ENCODE results near the gene CDYL.

CDYL gene

GRCh38 chr6:4797587-4797986 lies 21.4 kb downstream of the CDYL start:
- Histone ChIP-seq H3K4me2 (ENCODE audit: low read length) (no peak overlapping the region), H3K9me3 (ENCODE audit: insufficient read depth, low read length) (no peaks in the 10 kb centered on the region), H3K27ac (ENCODE audit: low read length) (no peak overlapping the region), H2AFZ (ENCODE audit: low read depth, low read length) (no peak overlapping the region), H4K20me1 (ENCODE audit: insufficient read depth, low read length) (peaks cover 63% of the 10 kb centered on the region), H3K36me3 (replicated peaks; ENCODE audit: low read depth, low read length) (no peaks in the 10 kb centered on the region), H3K79me2 (ENCODE audit: low read length) (peaks cover 97% of the 10 kb centered on the region), H3K9ac (ENCODE audit: low read length) (no peak overlapping the region), H3K4me1 (ENCODE audit: low read length) (peaks cover 24% of the 10 kb centered on the region), H3K4me3 (ENCODE audit: low read length) (no peak overlapping the region), H3K27me3 (ENCODE audit: low read depth, low read length) (no peaks in the 10 kb centered on the region)
- TF ChIP-seq EZH2phosphoT487 (IDR thresholded peaks at IDR 0.05; ENCODE audit: low read depth) (no peak), CTCF (IDR thresholded peaks at IDR 0.05; ENCODE audit: low read depth, low read length) (no peak)

GRCh38 chr6:4799912-4800311 lies 23.7 kb downstream of the CDYL start:
- Histone ChIP-seq H3K4me1 (ENCODE audit: low read length) (peaks cover 37% of the 10 kb centered on the region), H2AFZ (ENCODE audit: low read depth, low read length) (no peak overlapping the region), H3K27ac (ENCODE audit: low read length) (no peak overlapping the region), H3K4me3 (ENCODE audit: low read length) (no peak overlapping the region), H3K4me2 (ENCODE audit: low read length) (no peak overlapping the region), H3K27me3 (ENCODE audit: low read depth, low read length) (no peaks in the 10 kb centered on the region), H3K36me3 (replicated peaks; ENCODE audit: low read depth, low read length) (no peaks in the 10 kb centered on the region), H4K20me1 (ENCODE audit: insufficient read depth, low read length) (peaks cover 68% of the 10 kb centered on the region), H3K9ac (ENCODE audit: low read length) (no peak overlapping the region), H3K79me2 (ENCODE audit: low read length) (peaks cover 97% of the 10 kb centered on the region), H3K9me3 (ENCODE audit: insufficient read depth, low read length) (no peaks in the 10 kb centered on the region)
- no peak for TF ChIP-seq EZH2phosphoT487 (IDR thresholded peaks at IDR 0.05; ENCODE audit: low read depth)
- no peak for TF ChIP-seq CTCF (IDR thresholded peaks at IDR 0.05; ENCODE audit: low read depth, low read length)

DNA sequence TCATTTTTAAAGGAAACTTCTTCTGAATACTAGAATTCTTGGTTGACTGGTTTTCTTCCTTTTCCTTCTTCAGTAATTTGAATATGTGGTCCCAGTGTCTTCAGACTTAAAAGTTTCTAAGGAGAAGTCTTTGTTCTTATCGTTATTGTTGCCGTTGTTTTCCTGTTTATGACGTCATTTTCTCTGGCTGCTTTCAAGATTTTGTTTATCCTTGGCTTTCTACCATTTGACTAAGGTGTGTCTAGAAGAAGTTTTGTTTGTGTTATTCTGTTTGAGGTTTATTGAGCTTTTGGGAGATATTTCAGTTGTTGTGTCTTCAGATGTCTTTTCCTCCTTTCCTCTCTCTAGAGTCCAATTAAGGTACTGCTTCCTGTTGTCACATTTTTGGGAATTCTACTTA lies 24.5 kb downstream of the CDYL start:
- Histone ChIP-seq H3K9ac (ENCODE audit: low read length) (no peak overlapping the region), H2AFZ (ENCODE audit: low read depth, low read length) (no peak overlapping the region), H3K4me1 (ENCODE audit: low read length) (peaks cover 37% of the 10 kb centered on the region), H3K36me3 (replicated peaks; ENCODE audit: low read depth, low read length) (no peaks in the 10 kb centered on the region), H3K27ac (ENCODE audit: low read length) (no peak overlapping the region), H3K4me2 (ENCODE audit: low read length) (peak overlapping the region; percentile 57), H3K27me3 (ENCODE audit: low read depth, low read length) (no peaks in the 10 kb centered on the region), H3K79me2 (ENCODE audit: low read length) (peaks cover 97% of the 10 kb centered on the region), H3K9me3 (ENCODE audit: insufficient read depth, low read length) (no peaks in the 10 kb centered on the region), H3K4me3 (ENCODE audit: low read length) (peak overlapping the region; percentile 24), H4K20me1 (ENCODE audit: insufficient read depth, low read length) (peaks cover 69% of the 10 kb centered on the region)
- TF ChIP-seq CTCF (IDR thresholded peaks at IDR 0.05; ENCODE audit: low read depth, low read length) (no peak), EZH2phosphoT487 (IDR thresholded peaks at IDR 0.05; ENCODE audit: low read depth) (no peak)

DNA sequence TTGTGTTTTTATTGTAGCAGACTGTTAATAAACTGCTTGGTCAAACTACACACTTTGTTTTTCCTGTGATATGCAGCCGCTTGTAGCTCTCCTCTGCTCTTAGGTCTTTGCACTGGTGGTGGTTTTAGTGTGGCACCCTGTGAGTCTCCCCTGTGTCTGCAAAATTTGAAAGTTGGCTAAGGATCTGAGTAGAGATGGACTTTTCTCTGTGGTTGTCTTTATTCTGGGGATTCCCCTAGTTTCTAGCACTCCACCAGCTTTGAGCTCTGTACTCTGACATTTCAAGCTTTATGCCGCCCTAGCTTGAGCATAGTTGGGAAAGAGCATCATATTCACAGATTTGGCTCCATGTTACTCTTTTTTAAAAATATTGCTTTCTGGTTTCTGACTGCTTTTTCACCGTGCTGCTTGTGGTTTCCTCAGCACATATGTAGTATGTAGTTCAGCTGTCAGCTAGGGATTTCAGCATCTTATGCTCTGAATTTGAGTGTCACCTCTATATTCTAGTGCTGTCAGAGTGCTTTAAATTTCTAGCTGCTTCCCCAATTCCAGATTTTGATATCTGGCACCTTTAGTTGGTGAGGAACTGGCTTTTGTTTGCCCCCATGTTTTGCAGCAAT lies 25.4 kb downstream of the CDYL start:
- Histone ChIP-seq H3K27me3 (ENCODE audit: low read depth, low read length) (no peaks in the 10 kb centered on the region), H3K9me3 (ENCODE audit: insufficient read depth, low read length) (no peaks in the 10 kb centered on the region), H4K20me1 (ENCODE audit: insufficient read depth, low read length) (peaks cover 70% of the 10 kb centered on the region), H3K4me1 (ENCODE audit: low read length) (peaks cover 37% of the 10 kb centered on the region), H3K4me2 (ENCODE audit: low read length) (peak overlapping the region; percentile 57), H2AFZ (ENCODE audit: low read depth, low read length) (no peak overlapping the region), H3K27ac (ENCODE audit: low read length) (no peak overlapping the region), H3K79me2 (ENCODE audit: low read length) (peaks cover 97% of the 10 kb centered on the region), H3K4me3 (ENCODE audit: low read length) (peak overlapping the region; percentile 25), H3K9ac (ENCODE audit: low read length) (no peak overlapping the region), H3K36me3 (replicated peaks; ENCODE audit: low read depth, low read length) (no peaks in the 10 kb centered on the region)
- TF ChIP-seq CTCF (IDR thresholded peaks at IDR 0.05; ENCODE audit: low read depth, low read length) (no peak), EZH2phosphoT487 (IDR thresholded peaks at IDR 0.05; ENCODE audit: low read depth) (no peak)

All from OCI-LY3 (cell line).